Astrocyte (in vitro differentiated cells and primary cell): ENCODE results near the gene SLC9A3.

Source experiments
- CTCF ChIP-seq: IDR thresholded peaks from 2 replicates; pipeline ENCODE4 v1.5.1; 2011; ENCODE audit warnings: low read depth, mild to moderate bottlenecking, inconsistent platforms, low read length, moderate library complexity; ENCODE audit not compliant: insufficient read depth
- EZH2 ChIP-seq: IDR thresholded peaks from 2 replicates; pipeline ENCODE4 v1.6.1; 2012; ENCODE audit warnings: mild to moderate bottlenecking, low read length, inconsistent platforms; ENCODE audit not compliant: insufficient read depth

- TF ChIP-seq CTCF, result no peak
- no peak for TF ChIP-seq EZH2
These were observed 75.1 kb downstream of the SLC9A3 start for GRCh38 chr5:449151-449550.
